OCI-LY1 (cell line): ENCODE results near the gene XRN1.

Source experiments
- H2AFZ ChIP-seq: fragments of 200-600 bp; sonication (generic), shearing (Covaris generic); 2 replicates; pipeline ENCODE4 v1.6.0; 2014; ENCODE audit warnings: antibody characterized with exemption, mild to moderate bottlenecking, low read length
- H3F3A ChIP-seq: fragments of 200-600 bp; sonication (generic), shearing (Covaris generic); 2 replicates; pipeline ENCODE4 v1.6.0; 2014; ENCODE audit warnings: mild to moderate bottlenecking, antibody characterized with exemption, low read length, moderate library complexity; ENCODE audit not compliant: insufficient read depth
- H3K27ac ChIP-seq: fragments of 200-600 bp; sonication (generic); 2 replicates; pipeline ENCODE4 v1.5.1; 2014; ENCODE audit warnings: low read length, mixed run types, mild to moderate bottlenecking, low read depth; ENCODE audit not compliant: poor library complexity, severe bottlenecking
- H3K27me3 ChIP-seq: fragments of 200-600 bp; sonication (generic); 2 replicates; pipeline ENCODE4 v1.6.0; 2014; ENCODE audit warnings: antibody characterized with exemption, mild to moderate bottlenecking, low read length, moderate library complexity; ENCODE audit not compliant: insufficient read depth
- H3K36me3 ChIP-seq: fragments of 200-600 bp; sonication (generic); 2 replicates; pipeline ENCODE4 v1.6.1; 2014; ENCODE audit warnings: mild to moderate bottlenecking, antibody characterized with exemption, low read length, moderate library complexity, mixed read lengths; ENCODE audit not compliant: insufficient read depth
- H3K4me1 ChIP-seq: fragments of 200-600 bp; sonication (generic); 2 replicates; pipeline ENCODE4 v1.5.1; 2014; ENCODE audit warnings: mild to moderate bottlenecking, low read length, moderate library complexity; ENCODE audit not compliant: insufficient read depth, severe bottlenecking
- H3K4me2 ChIP-seq: fragments of 200-600 bp; sonication (generic), shearing (Covaris generic); 2 replicates; pipeline ENCODE4 v1.6.1; 2014; ENCODE audit warnings: low read length
- H3K4me3 ChIP-seq: fragments of 200-600 bp; sonication (generic); 2 replicates; pipeline ENCODE4 v1.5.1; 2014; ENCODE audit warnings: low read length, low read depth, mild to moderate bottlenecking, mixed read lengths; ENCODE audit not compliant: poor library complexity, severe bottlenecking
- H3K79me2 ChIP-seq: fragments of 200-600 bp; shearing (Covaris generic); 2 replicates; pipeline ENCODE4 v1.6.1; 2016; ENCODE audit warnings: mixed run types, low read length, mixed read lengths; ENCODE audit not compliant: insufficient read depth
- H3K9ac ChIP-seq: fragments of 200-600 bp; sonication (generic), shearing (Covaris generic); 2 replicates; pipeline ENCODE4 v1.6.1; 2014; ENCODE audit warnings: mild to moderate bottlenecking, low read length, mixed read lengths
- H3K9me2 ChIP-seq: fragments of 200-600 bp; sonication (generic), shearing (Covaris generic); 2 replicates; pipeline ENCODE4 v1.6.1; 2014; ENCODE audit warnings: low read depth, mild to moderate bottlenecking, low read length, mixed read lengths
- H3K9me3 ChIP-seq: fragments of 200-600 bp; shearing (Covaris generic); 2 replicates; pipeline ENCODE4 v1.6.1; 2014; ENCODE audit warnings: low read length, mixed read lengths
- H4K20me1 ChIP-seq: fragments of 200-600 bp; sonication (generic), shearing (Covaris generic); 2 replicates; pipeline ENCODE4 v1.6.0; 2016; ENCODE audit warnings: mild to moderate bottlenecking, low read length; ENCODE audit not compliant: insufficient read depth
- CTCF ChIP-seq: fragments of 200-600 bp; sonication (generic), shearing (Covaris generic); IDR thresholded peaks from 2 replicates; pipeline ENCODE4 v1.5.1; 2017; ENCODE audit warnings: mild to moderate bottlenecking, antibody characterized with exemption, low read length, moderate library complexity, mixed read lengths
- EZH2 ChIP-seq: fragments of 200-600 bp; sonication (generic), shearing (Covaris generic); IDR thresholded peaks from 2 replicates; pipeline ENCODE4 v1.8.0; 2017; ENCODE audit warnings: borderline replicate concordance, mixed run types, mild to moderate bottlenecking, antibody characterized with exemption, low read length, moderate library complexity, mixed read lengths

The XRN1 gene

GRCh38 chr3:142460689-142461088, 12.9 kb upstream of the XRN1 start:
- Histone ChIP-seq H3K27ac (no peak overlapping the region), H3K4me1 (no peaks in the 10 kb centered on the region), H3K4me2 (no peak overlapping the region), H4K20me1 (no peaks in the 10 kb centered on the region), H3K36me3 (peaks cover 68% of the 10 kb centered on the region), H3K4me3 (no peak overlapping the region), H3K9ac (no peak overlapping the region), H3K79me2 (no peaks in the 10 kb centered on the region), H3K27me3 (no peaks in the 10 kb centered on the region), H3K9me2 (no peaks in the 10 kb centered on the region), H3K9me3 (no peaks in the 10 kb centered on the region), H3F3A (no peaks in the 10 kb centered on the region), H2AFZ (no peak overlapping the region)
- no peak for TF ChIP-seq EZH2
- TF ChIP-seq CTCF, result no peak

GRCh38 chr3:142459929-142460328, 12.1 kb upstream of the XRN1 start:
- Histone ChIP-seq H3K79me2 (no peaks in the 10 kb centered on the region), H3K9ac (no peak overlapping the region), H3K27ac (no peak overlapping the region), H3K9me2 (no peaks in the 10 kb centered on the region), H3K4me1 (no peaks in the 10 kb centered on the region), H3F3A (no peaks in the 10 kb centered on the region), H3K4me3 (no peak overlapping the region), H3K27me3 (no peaks in the 10 kb centered on the region), H4K20me1 (no peaks in the 10 kb centered on the region), H2AFZ (no peak overlapping the region), H3K9me3 (no peaks in the 10 kb centered on the region), H3K4me2 (no peak overlapping the region), H3K36me3 (peaks cover 69% of the 10 kb centered on the region)
- TF ChIP-seq CTCF, result no peak
- TF ChIP-seq EZH2, result no peak

- Histone ChIP-seq H3K36me3 (peaks cover 65% of the 10 kb centered on the region), H3K9ac (no peak overlapping the region)
Measured at GRCh38 chr3:142459096-142459495, 11.3 kb upstream of the XRN1 start.

More at GRCh38 chr3:142459096-142459495, 11.3 kb upstream of the XRN1 start:
- Histone ChIP-seq H3K9me2 (no peaks in the 10 kb centered on the region), H2AFZ (no peak overlapping the region), H3K4me3 (no peak overlapping the region), H3K27ac (no peak overlapping the region), H3K27me3 (no peaks in the 10 kb centered on the region), H3F3A (no peaks in the 10 kb centered on the region), H3K4me2 (no peak overlapping the region), H3K79me2 (no peaks in the 10 kb centered on the region), H3K9me3 (no peaks in the 10 kb centered on the region), H3K4me1 (no peaks in the 10 kb centered on the region), H4K20me1 (no peaks in the 10 kb centered on the region)
- no peak for TF ChIP-seq CTCF
- no peak for TF ChIP-seq EZH2
